ENCODE data around the gene GALK2. TPM values are rescaled to one million over a fixed set of nuclear protein-coding genes. Genes with fewer than 3 reads are reported as not detected.
"Not testable (repeated sequence)": the region's sequence is repeated elsewhere in the genome, so short reads cannot be mapped to it uniquely, and the experiment has no call there.

Gene GALK2
- polyA plus RNA-seq, 4 donors, result 26.2 to 55.5 (median 33.7) TPM

DNA sequence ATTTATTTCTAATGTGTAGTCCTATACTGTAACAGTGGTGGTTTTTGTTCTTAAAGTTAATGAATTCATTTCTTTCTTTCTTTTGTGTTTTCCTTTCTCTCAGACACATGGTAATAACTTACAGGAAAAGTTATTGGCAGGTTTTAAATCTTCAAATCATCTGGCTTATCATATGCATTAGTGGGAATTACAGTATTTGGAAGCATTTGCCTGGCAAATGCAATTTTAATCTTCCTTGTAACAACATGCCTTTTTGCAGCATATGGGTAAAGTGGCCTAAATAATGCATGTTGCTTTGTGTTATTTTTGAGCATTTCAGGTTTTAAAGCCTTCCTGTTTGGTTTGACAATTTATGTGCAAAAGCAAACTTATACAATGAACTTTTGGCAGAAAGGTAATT is 66.8 kb downstream of the GALK2 start:
- no peak for FAIRE-seq

DNA sequence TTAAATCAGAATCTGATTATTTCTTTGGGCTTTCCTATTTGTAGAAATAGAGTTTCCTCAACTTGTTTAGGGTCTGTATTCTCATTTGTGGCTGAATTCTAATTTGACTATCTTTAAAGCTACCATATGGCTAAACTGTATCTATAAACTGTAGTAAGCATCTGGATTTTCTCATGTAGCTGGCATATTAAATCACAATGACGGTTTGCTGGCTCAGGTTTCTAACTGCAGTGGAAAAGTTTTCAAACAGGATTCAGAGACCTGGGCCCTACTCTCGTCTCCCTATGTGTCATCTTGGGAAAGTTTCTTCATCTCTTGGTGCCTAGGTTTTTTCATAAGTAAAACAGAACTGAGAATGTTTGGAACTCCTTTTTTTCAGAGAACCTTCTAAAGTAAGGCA is 68.3 kb downstream of the GALK2 start:
- H3K27ac ChIP-seq (ENCODE audit: low read depth in 1 of 3, low read length in 2 of 3), result no peak overlapping the region
- peaks cover 0 to 17% (median 4%) of the 10 kb centered on the region in 3 donors for H3K36me3 ChIP-seq (ENCODE audit: control insufficient read depth in 3 of 3, insufficient read depth in 2 of 3, low read depth in 1 of 3, low read length in 3 of 3)
- H3K4me3 ChIP-seq (ENCODE audit: low read depth in 1 of 3, low read length in 3 of 3), result no peak overlapping the region
- H3K27me3 ChIP-seq (ENCODE audit: control insufficient read depth in 3 of 3, insufficient read depth in 3 of 3, low read length in 3 of 3), result no peaks in the 10 kb centered on the region
- WGBS, 3 donors, result 64 to 88% (median 74%) methylated on average over 2 of the region's 2 CpGs
- FAIRE-seq, result no peak
- peak in 1 of 2 donors; percentile 8 for DNase-seq
- no peaks in the 10 kb centered on the region for H3K9me3 ChIP-seq (ENCODE audit: control insufficient read depth in 2 of 2, insufficient read depth in 1 of 2, low read depth in 1 of 2, low read length in 1 of 2)
- no peaks in the 10 kb centered on the region for H3K4me1 ChIP-seq (ENCODE audit: control insufficient read depth in 3 of 3, insufficient read depth in 2 of 3, low read depth in 1 of 3, low read length in 2 of 3)

More for the DNA sequence above, 66.8 kb downstream of the GALK2 start:
- no peak overlapping the region for H3K27ac ChIP-seq (ENCODE audit: low read depth in 1 of 3, low read length in 2 of 3)
- no peaks in the 10 kb centered on the region for H3K4me1 ChIP-seq (ENCODE audit: control insufficient read depth in 3 of 3, insufficient read depth in 2 of 3, low read depth in 1 of 3, low read length in 2 of 3)
- DNase-seq, result no peak
- peaks cover 0 to 6% of the 10 kb centered on the region in 2 donors for H3K9me3 ChIP-seq (ENCODE audit: control insufficient read depth in 2 of 2, insufficient read depth in 1 of 2, low read depth in 1 of 2, low read length in 1 of 2)
- no peaks in the 10 kb centered on the region for H3K27me3 ChIP-seq (ENCODE audit: control insufficient read depth in 3 of 3, insufficient read depth in 3 of 3, low read length in 3 of 3)
- H3K36me3 ChIP-seq (ENCODE audit: control insufficient read depth in 3 of 3, insufficient read depth in 2 of 3, low read depth in 1 of 3, low read length in 3 of 3), result peaks cover 0 to 14% (median 7%) of the 10 kb centered on the region in 3 donors
- H3K4me3 ChIP-seq (ENCODE audit: low read depth in 1 of 3, low read length in 3 of 3), result no peak overlapping the region

DNA sequence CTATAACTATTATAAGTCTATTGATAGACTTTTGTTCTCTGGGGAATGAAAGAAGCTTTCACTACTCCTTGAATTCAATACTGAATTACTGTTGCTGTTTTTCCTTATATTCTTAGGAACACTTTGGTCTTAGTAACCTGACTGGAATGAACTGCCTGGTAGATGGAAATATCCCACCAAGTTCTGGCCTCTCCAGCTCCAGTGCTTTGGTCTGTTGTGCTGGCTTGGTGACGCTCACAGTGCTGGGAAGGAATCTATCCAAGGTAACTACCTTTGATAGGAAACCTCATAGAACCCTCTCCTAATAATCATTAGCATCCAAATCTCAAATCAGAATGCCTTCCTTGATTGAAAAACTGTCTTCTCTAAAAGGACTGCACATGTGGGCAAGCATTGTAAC is 69.1 kb downstream of the GALK2 start:
- no peak for DNase-seq
- no peak overlapping the region for H3K4me3 ChIP-seq (ENCODE audit: low read depth in 1 of 3, low read length in 3 of 3)
- FAIRE-seq, result no peak
- no peaks in the 10 kb centered on the region for H3K27me3 ChIP-seq (ENCODE audit: control insufficient read depth in 3 of 3, insufficient read depth in 3 of 3, low read length in 3 of 3)
- H3K27ac ChIP-seq (ENCODE audit: low read depth in 1 of 3, low read length in 2 of 3), result no peak overlapping the region
- no peaks in the 10 kb centered on the region for H3K4me1 ChIP-seq (ENCODE audit: control insufficient read depth in 3 of 3, insufficient read depth in 2 of 3, low read depth in 1 of 3, low read length in 2 of 3)
- peaks cover 0 to 19% (median 6%) of the 10 kb centered on the region in 3 donors for H3K36me3 ChIP-seq (ENCODE audit: control insufficient read depth in 3 of 3, insufficient read depth in 2 of 3, low read depth in 1 of 3, low read length in 3 of 3)
- WGBS, 3 donors, result 95 to 100% (median 96%) methylated on average over 1 of the region's 1 CpG
- H3K9me3 ChIP-seq (ENCODE audit: control insufficient read depth in 2 of 2, insufficient read depth in 1 of 2, low read depth in 1 of 2, low read length in 1 of 2), result no peaks in the 10 kb centered on the region

DNA sequence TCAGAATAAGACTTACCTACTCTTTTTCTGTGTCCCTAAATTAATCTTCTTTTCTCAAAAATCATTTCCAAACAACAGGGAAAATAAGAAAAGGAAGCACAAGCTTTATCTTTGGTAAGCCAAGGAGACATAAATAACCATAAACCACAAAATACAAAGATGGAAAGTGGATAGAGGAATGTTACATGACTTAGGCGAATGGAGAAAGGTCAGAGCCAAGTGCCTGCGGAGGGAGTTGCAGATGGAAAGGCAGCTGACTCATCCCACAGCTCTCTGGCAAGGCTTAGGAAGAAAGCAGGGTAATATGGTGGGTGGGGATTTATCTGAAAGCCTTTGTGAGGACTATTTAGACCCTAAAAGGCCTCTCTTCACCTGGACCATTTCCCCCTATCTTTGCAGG is 72.8 kb downstream of the GALK2 start:
- DNase-seq, result no peak
- WGBS, 3 donors, result 70 to 98% (median 90%) methylated on average over 2 of the region's 2 CpGs
- Histone ChIP-seq H3K36me3 (ENCODE audit: control insufficient read depth in 3 of 3, insufficient read depth in 2 of 3, low read depth in 1 of 3, low read length in 3 of 3) (peaks cover 4 to 15% (median 6%) of the 10 kb centered on the region in 3 donors), H3K27ac (ENCODE audit: low read depth in 1 of 3, low read length in 2 of 3) (no peak overlapping the region), H3K4me3 (ENCODE audit: low read depth in 1 of 3, low read length in 3 of 3) (no peak overlapping the region), H3K4me1 (ENCODE audit: control insufficient read depth in 3 of 3, insufficient read depth in 2 of 3, low read depth in 1 of 3, low read length in 2 of 3) (peaks cover 0 to 2% (median 0%) of the 10 kb centered on the region in 3 donors), H3K9me3 (ENCODE audit: control insufficient read depth in 2 of 2, insufficient read depth in 1 of 2, low read depth in 1 of 2, low read length in 1 of 2) (no peaks in the 10 kb centered on the region), H3K27me3 (ENCODE audit: control insufficient read depth in 3 of 3, insufficient read depth in 3 of 3, low read length in 3 of 3) (no peaks in the 10 kb centered on the region)
- no peak for FAIRE-seq

DNA sequence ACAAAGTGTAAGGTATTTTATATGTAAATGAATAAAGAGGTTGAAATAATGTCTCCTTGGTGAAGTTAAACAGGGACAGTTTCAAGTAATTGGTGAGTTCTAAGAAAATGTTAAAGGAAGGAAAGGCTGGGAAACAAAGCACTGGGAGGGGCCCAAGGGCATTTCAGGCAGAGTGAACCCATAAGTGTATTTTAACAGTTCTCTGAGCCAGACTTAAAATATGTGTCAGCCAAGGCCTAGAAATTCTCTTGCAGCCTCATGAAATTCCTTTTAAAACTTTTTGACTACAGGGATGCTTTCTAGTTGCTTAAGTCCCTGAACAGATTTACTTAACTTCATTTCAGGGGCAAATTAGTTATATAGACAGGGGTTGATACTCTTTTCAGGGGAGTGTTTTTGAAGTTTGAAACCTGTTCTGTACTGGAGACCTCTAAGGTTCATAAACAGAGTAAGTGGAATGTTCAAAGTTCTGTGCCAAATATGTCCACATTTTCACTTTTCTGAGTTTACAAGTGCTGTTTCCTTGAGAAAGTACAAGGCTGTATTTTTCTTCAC is 77.6 kb downstream of the GALK2 start:
- Histone ChIP-seq H3K4me3 (ENCODE audit: low read depth in 1 of 3, low read length in 3 of 3) (no peak overlapping the region), H3K27ac (ENCODE audit: low read depth in 1 of 3, low read length in 2 of 3) (no peak overlapping the region), H3K36me3 (ENCODE audit: control insufficient read depth in 3 of 3, insufficient read depth in 2 of 3, low read depth in 1 of 3, low read length in 3 of 3) (peaks cover 4 to 6% (median 6%) of the 10 kb centered on the region in 3 donors), H3K9me3 (ENCODE audit: control insufficient read depth in 2 of 2, insufficient read depth in 1 of 2, low read depth in 1 of 2, low read length in 1 of 2) (no peaks in the 10 kb centered on the region), H3K4me1 (ENCODE audit: control insufficient read depth in 3 of 3, insufficient read depth in 2 of 3, low read depth in 1 of 3, low read length in 2 of 3) (peaks cover 0 to 2% (median 0%) of the 10 kb centered on the region in 3 donors), H3K27me3 (ENCODE audit: control insufficient read depth in 3 of 3, insufficient read depth in 3 of 3, low read length in 3 of 3) (no peaks in the 10 kb centered on the region)
- DNase-seq (no peak), FAIRE-seq (no peak)

DNA sequence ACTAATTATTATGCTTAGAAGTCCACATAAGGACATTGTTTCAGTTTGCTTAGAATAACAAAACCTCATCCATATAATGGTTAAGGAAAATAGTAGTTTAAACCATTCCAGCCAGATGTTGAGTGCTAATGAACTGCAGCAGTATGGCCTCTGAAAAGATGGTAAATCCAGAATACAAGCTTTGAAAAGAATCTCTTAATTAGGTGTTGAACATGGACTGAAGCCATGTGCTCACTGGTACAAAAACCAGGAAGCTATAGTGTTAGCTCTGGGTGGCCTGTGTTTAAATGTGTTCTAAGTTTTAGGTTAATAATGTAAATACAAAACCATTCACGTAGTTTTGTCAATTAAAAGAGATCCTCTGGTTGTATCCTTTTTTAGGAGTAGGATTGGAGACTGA is 78.2 kb downstream of the GALK2 start:
- Histone ChIP-seq H3K36me3 (ENCODE audit: control insufficient read depth in 3 of 3, insufficient read depth in 2 of 3, low read depth in 1 of 3, low read length in 3 of 3) (peaks cover 2 to 4% (median 4%) of the 10 kb centered on the region in 3 donors), H3K27me3 (ENCODE audit: control insufficient read depth in 3 of 3, insufficient read depth in 3 of 3, low read length in 3 of 3) (no peaks in the 10 kb centered on the region), H3K27ac (ENCODE audit: low read depth in 1 of 3, low read length in 2 of 3) (no peak overlapping the region), H3K4me1 (ENCODE audit: control insufficient read depth in 3 of 3, insufficient read depth in 2 of 3, low read depth in 1 of 3, low read length in 2 of 3) (peaks cover 0 to 2% (median 0%) of the 10 kb centered on the region in 3 donors), H3K4me3 (ENCODE audit: low read depth in 1 of 3, low read length in 3 of 3) (no peak overlapping the region), H3K9me3 (ENCODE audit: control insufficient read depth in 2 of 2, insufficient read depth in 1 of 2, low read depth in 1 of 2, low read length in 1 of 2) (no peaks in the 10 kb centered on the region)
- DNase-seq, result no peak
- WGBS, 3 donors, result 85 to 95% (median 89%) methylated on average over 1 of the region's 1 CpG
- no peak for FAIRE-seq

DNA sequence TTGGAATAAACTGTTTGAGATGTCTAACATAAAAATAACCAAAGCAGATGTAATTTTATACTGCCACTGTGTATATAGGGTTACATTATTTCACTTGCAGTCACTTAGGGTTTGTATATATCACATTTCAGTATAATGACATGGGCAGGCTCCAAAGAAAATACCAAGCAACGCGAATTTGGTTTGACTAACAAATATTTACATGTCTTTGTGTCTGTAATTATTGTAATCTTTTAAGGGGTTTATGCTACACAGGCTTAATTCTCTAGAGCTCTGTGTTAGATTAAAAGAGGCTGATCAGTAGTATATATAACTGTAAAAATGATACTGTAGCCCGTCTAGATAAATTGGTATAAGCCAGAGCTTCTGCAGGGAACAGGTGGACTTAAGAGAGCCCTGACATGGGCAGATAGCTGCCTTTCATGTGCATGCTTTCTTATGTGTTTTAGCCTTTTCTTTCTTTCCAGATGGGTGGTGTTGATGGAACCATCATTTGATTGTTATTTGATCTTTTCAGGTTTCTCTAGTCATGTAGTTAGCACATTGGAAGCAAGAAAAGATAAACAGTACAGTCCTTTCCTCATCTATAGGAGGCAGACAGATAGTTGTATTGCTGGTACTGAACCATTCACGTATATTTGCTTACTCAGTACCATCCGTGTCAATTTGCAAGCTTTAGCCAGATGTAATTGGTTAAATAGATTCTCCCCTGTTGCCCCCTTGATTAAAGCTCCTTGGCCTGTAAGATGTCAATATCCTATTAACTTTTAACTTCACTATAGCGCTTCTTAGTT is 86.1 kb downstream of the GALK2 start:
- DNase-seq (no peak), FAIRE-seq (no peak)
- H3K36me3 ChIP-seq (ENCODE audit: control insufficient read depth in 3 of 3, insufficient read depth in 2 of 3, low read depth in 1 of 3, low read length in 3 of 3), result peaks cover 0 to 2% (median 0%) of the 10 kb centered on the region in 3 donors
- no peak overlapping the region for H3K27ac ChIP-seq (ENCODE audit: low read depth in 1 of 3, low read length in 2 of 3)
- 80 to 89% (median 85%) methylated on average over 6 of the region's 6 CpGs for whole genome bisulfite sequencing, 3 donors
- no peaks in the 10 kb centered on the region for H3K27me3 ChIP-seq (ENCODE audit: control insufficient read depth in 3 of 3, insufficient read depth in 3 of 3, low read length in 3 of 3)
- no peak overlapping the region for H3K4me3 ChIP-seq (ENCODE audit: low read depth in 1 of 3, low read length in 3 of 3)
- H3K9me3 ChIP-seq (ENCODE audit: control insufficient read depth in 2 of 2, insufficient read depth in 1 of 2, low read depth in 1 of 2, low read length in 1 of 2), result no peaks in the 10 kb centered on the region
- no peaks in the 10 kb centered on the region for H3K4me1 ChIP-seq (ENCODE audit: control insufficient read depth in 3 of 3, insufficient read depth in 2 of 3, low read depth in 1 of 3, low read length in 2 of 3)

DNA sequence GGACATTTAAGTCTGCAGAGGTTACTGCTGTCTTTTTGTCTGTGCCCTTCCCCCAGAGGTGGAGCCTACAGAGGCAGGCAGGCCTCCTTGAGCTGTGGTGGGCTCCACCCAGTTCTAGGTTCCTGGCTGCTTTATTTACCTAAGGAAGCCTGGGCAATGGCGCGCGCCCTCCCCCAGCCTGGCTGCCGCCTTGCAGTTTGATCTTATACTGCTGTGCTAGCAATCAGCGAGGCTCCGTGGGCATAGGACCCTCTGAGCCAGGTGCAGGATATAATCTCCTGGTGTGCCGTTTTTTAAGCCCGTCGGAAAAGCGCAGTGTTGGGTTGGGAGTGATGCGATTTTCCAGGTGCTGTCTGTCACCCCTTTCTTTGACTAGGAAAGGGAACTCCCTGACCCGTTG is 95.1 kb downstream of the GALK2 start:
- WGBS, 3 donors, result 96 to 99% (median 99%) methylated on average over 12 of the region's 12 CpGs
- not testable (repeated sequence) for H3K4me1 ChIP-seq (ENCODE audit: control insufficient read depth in 3 of 3, insufficient read depth in 2 of 3, low read depth in 1 of 3, low read length in 2 of 3); H3K27ac ChIP-seq (ENCODE audit: low read depth in 1 of 3, low read length in 2 of 3); H3K27me3 ChIP-seq (ENCODE audit: control insufficient read depth in 3 of 3, insufficient read depth in 3 of 3, low read length in 3 of 3); H3K4me3 ChIP-seq (ENCODE audit: low read depth in 1 of 3, low read length in 3 of 3); H3K36me3 ChIP-seq (ENCODE audit: control insufficient read depth in 3 of 3, insufficient read depth in 2 of 3, low read depth in 1 of 3, low read length in 3 of 3); H3K9me3 ChIP-seq (ENCODE audit: control insufficient read depth in 2 of 2, insufficient read depth in 1 of 2, low read depth in 1 of 2, low read length in 1 of 2); DNase-seq; FAIRE-seq

Measured in small intestine (tissue), 7 donors.